ENCODE results near the gene PKIG.

GRCh38 chr20:44594730-44595129 lies 12.4 kb downstream of the PKIG start:
- TF ChIP-seq MXI1 (IDR thresholded peaks at IDR 0.05; ENCODE audit: low read depth, low read length) (no peak), SIN3A (IDR thresholded peaks at IDR 0.05; ENCODE audit: borderline replicate concordance, low read depth, low read length) (no peak), CTCF (IDR thresholded peaks at IDR 0.05) (no peak), POLR2AphosphoS5 (IDR thresholded peaks at IDR 0.05; ENCODE audit: low read depth, low read length) (no peak), JUND (IDR thresholded peaks at IDR 0.05) (no peak), TAF1 (IDR thresholded peaks at IDR 0.05; ENCODE audit: borderline replicate concordance, low read depth, low read length) (no peak), GABPA (IDR thresholded peaks at IDR 0.05; ENCODE audit: low read depth) (no peak), EP300 (IDR thresholded peaks at IDR 0.05; ENCODE audit: borderline replicate concordance in 1 of 2, low read depth in 1 of 2, low read length in 1 of 2) (no peak), EZH2phosphoT487 (IDR thresholded peaks at IDR 0.05; ENCODE audit: borderline replicate concordance, low read depth) (no peak), REST (IDR thresholded peaks at IDR 0.05; ENCODE audit: low read depth, low read length) (no peak), USF2 (IDR thresholded peaks at IDR 0.05; ENCODE audit: borderline replicate concordance, low read depth, low read length) (no peak)
